T follicular helper cell (primary cell): ENCODE measurements around the gene B4GAT1.
"Not testable (repeated sequence)": the region's sequence is repeated elsewhere in the genome, so short reads cannot be mapped to it uniquely, and the experiment has no call there.

ENCODE experiments used
- DNase-seq: peaks from one replicate; pipeline ENCODE4 v3.0.0-alpha.2; 2020; ENCODE audit warnings: low read depth
- total RNA-seq, 2 experiments: gene quantifications; one replicate each; lab custom pipeline; 2026; lab: John Stamatoyannopoulos, UW

Gene B4GAT1
- 6.0 to 13.5 reads per million in 2 experiments for total RNA-seq

- peak; percentile 66 for DNase-seq
Observed at GRCh38 chr11:66347425-66348276, at the start of gene B4GAT1. B4GAT1 (minus strand) TSS chr11:66347629; CDS start chr11:66347545, 84 bp downstream.

- no peak for DNase-seq
Observed at GRCh38 chr11:66393954-66394353, 46.5 kb upstream of the B4GAT1 start.

DNA sequence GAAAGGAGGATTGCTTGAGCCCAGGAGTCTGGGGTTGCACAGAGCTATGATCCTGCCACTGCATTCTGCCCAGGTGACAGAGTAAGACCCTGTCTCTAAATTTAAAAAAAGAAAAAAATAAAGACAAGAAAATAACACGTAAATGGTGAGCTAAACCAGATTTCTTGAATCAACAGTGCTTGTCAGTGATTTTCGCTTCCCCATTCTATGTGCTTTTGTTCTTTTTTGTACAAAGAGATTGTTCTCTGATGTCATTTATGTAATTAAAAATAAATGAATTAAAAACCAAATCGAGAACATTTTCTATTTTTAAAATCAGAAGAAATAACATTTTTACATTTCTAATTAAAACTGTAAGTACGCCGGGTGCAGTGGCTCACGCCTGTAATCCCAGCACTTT, 43.9 kb upstream of the B4GAT1 start:
- no peak for DNase-seq

GRCh38 chr11:66388780-66389386, 41.5 kb upstream of the B4GAT1 start:
- DNase-seq, result peak; percentile 64

DNA sequence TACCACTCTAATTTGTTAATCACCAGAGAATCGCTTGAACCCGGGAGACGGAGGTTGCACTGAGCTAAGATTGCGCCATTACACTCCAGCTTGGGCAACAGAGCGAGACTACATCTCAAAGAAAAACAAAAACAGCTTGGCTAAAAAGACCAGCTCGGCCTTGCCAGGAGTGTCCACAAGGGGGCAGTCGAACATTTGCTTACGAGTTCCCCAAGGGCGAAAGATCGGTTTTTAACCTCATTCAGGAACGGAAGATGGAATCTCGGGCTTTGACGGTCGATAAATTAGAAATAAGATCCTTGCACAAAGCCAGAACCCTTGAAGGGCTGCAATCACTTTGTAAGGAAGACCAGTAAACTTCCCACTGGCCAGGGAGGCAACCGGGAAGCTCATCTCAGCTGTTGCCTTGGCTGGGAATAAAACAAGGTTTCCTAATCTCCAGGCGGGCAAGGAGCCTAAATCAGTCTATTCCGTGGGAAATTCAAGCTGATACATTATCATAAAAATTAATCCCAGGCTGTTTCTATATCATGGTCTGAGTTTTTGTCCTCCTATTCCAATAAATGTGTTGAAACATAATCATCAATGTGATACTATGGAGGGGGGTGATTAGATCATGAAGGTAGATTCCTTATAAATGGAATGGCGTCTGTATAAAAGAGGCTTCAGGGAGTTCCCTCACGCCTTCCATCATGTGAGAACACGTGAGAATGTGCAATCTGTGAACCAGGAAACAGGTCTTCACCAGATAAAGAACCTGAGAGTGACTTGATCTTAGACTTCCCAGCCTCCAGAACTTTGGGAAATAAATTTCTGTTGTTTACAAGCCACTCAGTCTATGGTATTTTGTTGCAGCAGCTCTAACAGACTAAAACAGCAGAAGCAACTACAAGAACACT, 39.0 kb upstream of the B4GAT1 start:
- peak; percentile 76 for DNase-seq

GRCh38 chr11:66384316-66384715, 36.9 kb upstream of the B4GAT1 start:
- not testable (repeated sequence) for DNase-seq

DNA sequence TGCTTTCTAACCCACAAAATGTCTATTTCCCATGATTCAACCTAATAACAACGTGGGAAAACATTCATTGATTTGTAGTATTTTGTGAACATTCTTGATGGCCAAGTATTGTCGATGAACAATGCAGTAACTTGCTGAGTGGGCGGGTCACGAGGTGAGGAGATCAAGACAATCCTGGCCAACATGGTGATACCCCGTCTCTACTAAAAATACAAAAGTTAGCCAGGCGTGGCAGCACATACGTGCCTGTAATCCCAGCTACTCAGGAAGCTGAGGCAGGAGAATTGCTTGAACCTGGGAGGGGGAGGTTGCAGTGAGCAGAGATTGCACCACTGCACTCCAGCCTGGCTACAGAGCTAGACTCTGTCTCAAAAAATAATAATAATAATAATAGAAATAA, 32.8 kb upstream of the B4GAT1 start:
- not testable (repeated sequence) for DNase-seq

GRCh38 chr11:66373690-66374287, 26.4 kb upstream of the B4GAT1 start:
- DNase-seq, result not testable (repeated sequence)

DNA sequence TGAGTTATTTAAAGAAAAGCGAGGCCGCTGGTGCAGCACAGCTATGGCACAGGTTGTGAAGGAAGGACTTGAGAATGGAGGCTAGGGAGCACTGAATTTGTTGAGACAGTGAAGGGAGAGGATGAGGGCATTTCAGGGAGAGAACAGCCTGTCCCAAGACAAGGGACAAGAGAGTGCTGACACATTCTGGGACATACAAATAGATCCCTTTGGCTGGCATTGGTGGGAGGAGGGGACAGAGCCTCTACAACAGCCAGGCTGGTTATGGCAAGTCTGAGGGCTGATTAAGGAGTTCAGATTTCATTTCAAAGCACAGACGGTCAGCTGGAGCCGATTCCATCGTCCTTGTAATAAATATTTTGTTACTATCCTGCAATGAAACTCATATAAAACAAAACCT, 25.8 kb upstream of the B4GAT1 start:
- DNase-seq, result no peak

- DNase-seq, result peak; percentile 69
Observed at GRCh38 chr11:66371627-66372415, 24.4 kb upstream of the B4GAT1 start, which contains the start of gene SLC29A2. SLC29A2 (minus strand) TSS chr11:66371760; CDS start chr11:66371591, 169 bp downstream.

GRCh38 chr11:66369073-66369894, 21.9 kb upstream of the B4GAT1 start:
- DNase-seq, result no peak

DNA sequence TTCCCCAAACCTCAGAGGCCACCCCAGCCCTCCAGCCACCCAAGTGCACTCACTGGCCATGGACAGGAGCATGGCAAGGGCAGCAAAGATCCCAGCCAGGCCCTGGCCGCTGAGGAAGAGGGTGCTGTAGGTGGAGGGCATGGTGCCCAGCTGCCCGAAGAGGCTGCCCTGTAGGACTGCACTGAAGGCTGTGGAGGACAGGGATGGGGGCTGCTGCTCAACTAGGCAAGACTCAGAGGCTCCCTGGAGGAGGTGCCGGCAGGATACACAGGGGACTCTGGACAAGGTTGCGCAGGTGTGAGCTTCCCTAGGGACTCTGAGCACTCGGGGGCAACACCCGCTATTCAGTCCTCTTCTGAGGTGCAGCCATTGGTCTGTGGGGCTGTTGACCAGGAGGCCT, 21.1 kb upstream of the B4GAT1 start:
- DNase-seq, result no peak

DNA sequence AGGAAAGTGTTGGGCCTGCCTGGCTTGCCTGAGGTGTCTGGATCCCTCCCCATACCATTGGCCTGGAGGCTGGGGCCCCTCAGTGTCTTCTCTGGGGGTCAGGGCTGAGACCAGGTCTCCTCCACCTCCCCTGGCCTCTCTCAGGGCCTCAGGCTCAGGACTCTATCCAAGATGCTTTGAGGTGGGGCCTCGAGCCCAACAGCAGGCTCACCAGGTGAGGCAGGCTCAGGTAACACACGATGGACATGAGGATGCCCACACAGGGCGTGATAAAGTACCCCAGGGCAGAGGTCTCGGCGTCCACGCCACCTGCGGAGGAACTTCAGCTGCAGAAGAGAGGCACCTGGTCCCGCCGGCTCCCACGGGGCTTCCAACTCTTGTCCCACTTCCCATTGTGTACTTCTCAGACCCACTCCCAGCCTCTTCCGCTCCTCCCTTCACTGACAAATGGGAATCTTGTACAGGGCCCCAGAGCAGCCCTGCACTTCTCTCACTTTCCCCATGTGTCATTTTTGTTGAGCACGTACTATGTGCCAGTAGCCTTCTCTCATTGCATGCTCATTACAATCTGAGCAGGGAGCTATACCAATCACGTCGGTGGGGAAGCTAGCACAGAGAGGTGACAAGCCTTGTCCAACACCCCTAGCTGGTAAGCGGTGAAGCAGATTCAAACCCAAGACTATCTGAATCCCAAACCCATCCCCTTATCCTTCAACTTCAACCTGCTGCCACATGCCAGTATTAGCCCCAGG, 20.3 kb upstream of the B4GAT1 start:
- DNase-seq, result no peak

DNA sequence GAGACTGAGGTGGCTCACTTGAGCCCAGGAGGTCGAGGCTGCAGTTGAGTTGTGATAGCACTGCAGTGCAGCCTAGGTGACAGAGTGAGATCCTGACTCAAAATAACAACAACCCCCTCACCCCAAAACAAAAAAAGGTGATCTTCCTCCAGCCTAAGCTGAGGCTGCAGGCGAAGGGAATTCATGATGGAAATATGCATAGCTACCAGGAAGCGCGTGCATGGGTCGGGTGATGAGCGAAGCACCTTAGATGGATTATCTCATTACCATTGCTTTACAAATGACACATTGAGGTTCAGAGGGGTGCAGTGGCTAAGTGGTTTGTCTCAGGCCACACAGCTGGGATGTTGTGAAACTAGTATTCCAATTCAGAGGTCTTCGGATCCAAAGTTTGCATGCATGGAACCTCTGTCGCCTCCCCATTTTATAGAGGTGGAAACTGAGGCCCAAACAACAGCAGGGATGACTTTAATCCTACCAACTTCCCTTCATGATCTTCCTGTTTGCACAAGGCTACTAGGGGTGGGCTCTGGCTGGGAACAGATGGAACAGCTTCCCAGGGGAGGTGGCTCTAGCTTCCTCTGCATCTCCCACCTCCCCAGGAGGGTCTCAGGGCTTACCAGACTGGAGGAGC, 19.5 kb upstream of the B4GAT1 start:
- no peak for DNase-seq

DNA sequence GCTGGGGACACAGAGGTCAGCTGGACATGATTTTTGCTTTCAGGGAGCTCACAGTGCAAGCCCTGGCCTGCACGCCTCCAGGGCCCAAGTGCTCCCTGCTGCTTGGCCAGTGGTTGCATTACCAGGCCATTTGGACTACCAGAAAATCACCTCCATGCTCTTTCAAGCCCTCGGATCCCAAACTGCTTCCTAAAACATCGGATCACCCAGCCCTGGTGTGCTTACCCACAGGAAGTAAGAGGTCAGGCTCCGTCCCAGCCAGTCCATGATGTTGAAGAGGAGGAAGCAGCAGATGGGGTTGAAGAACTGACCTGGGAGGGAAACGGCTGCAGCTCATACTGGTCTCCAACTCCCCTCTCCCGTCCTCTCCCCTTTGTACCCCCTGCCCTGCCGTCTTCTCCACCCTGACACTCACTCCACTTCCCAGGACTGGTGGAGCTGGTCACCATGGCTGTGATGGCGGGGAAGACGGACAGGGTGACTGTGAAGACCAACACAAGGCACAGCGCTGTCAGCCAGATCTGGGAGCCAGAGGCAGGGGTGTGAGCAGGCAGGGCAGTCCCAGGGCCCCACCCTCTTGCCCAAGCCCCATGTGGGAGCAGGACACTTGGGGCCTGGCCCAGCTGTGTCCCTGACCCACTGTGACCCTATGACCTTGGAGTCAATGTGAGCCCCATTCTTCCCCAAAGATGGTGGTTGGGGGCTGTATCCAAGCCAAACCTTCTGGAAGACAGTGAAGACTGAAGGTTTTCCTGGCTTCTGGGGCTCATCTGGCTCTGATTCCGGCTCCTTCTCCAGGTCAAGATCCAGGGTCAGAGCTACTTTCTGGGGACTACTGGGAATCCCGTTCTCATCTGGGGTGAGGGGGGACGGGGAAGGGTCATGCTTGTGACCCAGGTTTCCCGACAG, 18.5 kb upstream of the B4GAT1 start:
- DNase-seq, result no peak

- DNase-seq, result no peak
Observed at GRCh38 chr11:66365166-66365565, 17.7 kb upstream of the B4GAT1 start.

GRCh38 chr11:66363805-66364535, 16.5 kb upstream of the B4GAT1 start:
- DNase-seq, result peak; percentile 44
